ENCODE results near the gene SOX6. TPM values are rescaled to one million over a fixed set of nuclear protein-coding genes. Genes with fewer than 3 reads are reported as not detected.

SOX6 gene
- total and polyA plus RNA-seq, 2 of the 13 experiments (the other 11 are each of a cell fraction or from before 2014, with no cell fraction given): 2.6 to 11.2 TPM

GRCh38 chr11:16154715-16155396 lies 201.5 kb downstream of the SOX6 start (continued):
- TF ChIP-seq THAP7 (CRISPR knock-in tag; IDR thresholded peaks at IDR 0.05): no peak
- TF ChIP-seq, protein P1, sequence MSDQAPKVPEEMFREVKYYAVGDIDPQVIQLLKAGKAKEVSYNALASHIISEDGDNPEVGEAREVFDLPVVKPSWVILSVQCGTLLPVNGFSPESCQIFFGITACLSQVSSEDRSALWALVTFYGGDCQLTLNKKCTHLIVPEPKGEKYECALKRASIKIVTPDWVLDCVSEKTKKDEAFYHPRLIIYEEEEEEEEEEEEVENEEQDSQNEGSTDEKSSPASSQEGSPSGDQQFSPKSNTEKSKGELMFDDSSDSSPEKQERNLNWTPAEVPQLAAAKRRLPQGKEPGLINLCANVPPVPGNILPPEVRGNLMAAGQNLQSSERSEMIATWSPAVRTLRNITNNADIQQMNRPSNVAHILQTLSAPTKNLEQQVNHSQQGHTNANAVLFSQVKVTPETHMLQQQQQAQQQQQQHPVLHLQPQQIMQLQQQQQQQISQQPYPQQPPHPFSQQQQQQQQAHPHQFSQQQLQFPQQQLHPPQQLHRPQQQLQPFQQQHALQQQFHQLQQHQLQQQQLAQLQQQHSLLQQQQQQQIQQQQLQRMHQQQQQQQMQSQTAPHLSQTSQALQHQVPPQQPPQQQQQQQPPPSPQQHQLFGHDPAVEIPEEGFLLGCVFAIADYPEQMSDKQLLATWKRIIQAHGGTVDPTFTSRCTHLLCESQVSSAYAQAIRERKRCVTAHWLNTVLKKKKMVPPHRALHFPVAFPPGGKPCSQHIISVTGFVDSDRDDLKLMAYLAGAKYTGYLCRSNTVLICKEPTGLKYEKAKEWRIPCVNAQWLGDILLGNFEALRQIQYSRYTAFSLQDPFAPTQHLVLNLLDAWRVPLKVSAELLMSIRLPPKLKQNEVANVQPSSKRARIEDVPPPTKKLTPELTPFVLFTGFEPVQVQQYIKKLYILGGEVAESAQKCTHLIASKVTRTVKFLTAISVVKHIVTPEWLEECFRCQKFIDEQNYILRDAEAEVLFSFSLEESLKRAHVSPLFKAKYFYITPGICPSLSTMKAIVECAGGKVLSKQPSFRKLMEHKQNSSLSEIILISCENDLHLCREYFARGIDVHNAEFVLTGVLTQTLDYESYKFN (CRISPR knock-in tag; conservative IDR thresholded peaks at IDR 0.05): peak; percentile 93
- TF ChIP-seq CENPT (CRISPR knock-in tag; IDR thresholded peaks at IDR 0.05; ENCODE audit: low read depth): no peak
- no peak for TF ChIP-seq ZFYVE20 (CRISPR knock-in tag; IDR thresholded peaks at IDR 0.05; ENCODE audit: borderline replicate concordance, low read depth)
- TF ChIP-seq FOXA1 (IDR thresholded peaks at IDR 0.05): no peak
- peak; percentile 71 for TF ChIP-seq FOXA1 (CRISPR knock-in tag; IDR thresholded peaks at IDR 0.05)
- TF ChIP-seq ZBTB25 (CRISPR knock-in tag; IDR thresholded peaks at IDR 0.05): no peak
- TF ChIP-seq ZNF280D (CRISPR knock-in tag; IDR thresholded peaks at IDR 0.05): peak; percentile 68; the same call in 1 of the 2 replicates
- no peak for TF ChIP-seq RBAK (CRISPR knock-in tag; IDR thresholded peaks at IDR 0.05)
- TF ChIP-seq, protein P2, sequence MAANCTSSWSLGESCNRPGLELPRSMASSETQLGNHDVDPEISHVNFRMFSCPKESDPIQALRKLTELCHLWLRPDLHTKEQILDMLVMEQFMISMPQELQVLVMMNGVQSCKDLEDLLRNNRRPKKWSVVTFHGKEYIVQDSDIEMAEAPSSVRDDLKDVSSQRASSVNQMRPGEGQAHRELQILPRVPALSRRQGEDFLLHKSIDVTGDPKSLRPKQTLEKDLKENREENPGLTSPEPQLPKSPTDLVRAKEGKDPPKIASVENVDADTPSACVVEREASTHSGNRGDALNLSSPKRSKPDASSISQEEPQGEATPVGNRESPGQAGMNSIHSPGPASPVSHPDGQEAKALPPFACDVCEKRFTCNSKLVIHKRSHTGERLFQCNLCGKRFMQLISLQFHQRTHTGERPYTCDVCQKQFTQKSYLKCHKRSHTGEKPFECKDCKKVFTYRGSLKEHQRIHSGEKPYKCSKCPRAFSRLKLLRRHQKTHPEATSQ (CRISPR knock-in tag; IDR thresholded peaks at IDR 0.05; ENCODE audit: borderline replicate concordance): no peak; the same call in 1 of the 2 replicates
- no peak for TF ChIP-seq NFATC3 (CRISPR knock-in tag; IDR thresholded peaks at IDR 0.05)
- peak; percentile 58; the same call in 1 of the 2 replicates for TF ChIP-seq PITX1 (CRISPR knock-in tag; IDR thresholded peaks at IDR 0.05)
- TF ChIP-seq, protein P3, sequence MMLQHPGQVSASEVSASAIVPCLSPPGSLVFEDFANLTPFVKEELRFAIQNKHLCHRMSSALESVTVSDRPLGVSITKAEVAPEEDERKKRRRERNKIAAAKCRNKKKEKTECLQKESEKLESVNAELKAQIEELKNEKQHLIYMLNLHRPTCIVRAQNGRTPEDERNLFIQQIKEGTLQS (CRISPR knock-in tag; IDR thresholded peaks at IDR 0.05): peak; percentile 88
- TF ChIP-seq HNRNPH1 (optimal IDR thresholded peaks at IDR 0.05; ENCODE audit: low read depth, low read length): no peak
- TF ChIP-seq PHF20 (CRISPR knock-in tag; IDR thresholded peaks at IDR 0.05): no peak
- TF ChIP-seq EZH2 (conservative IDR thresholded peaks at IDR 0.05; ENCODE audit: low read depth, low read length): no peak
- TF ChIP-seq ZNF775 (CRISPR knock-in tag; IDR thresholded peaks at IDR 0.05; ENCODE audit: borderline replicate concordance): no peak
